GM11168 (cell line): Measurements from ENCODE around the gene SMIM20.
"Not testable (repeated sequence)": the region's sequence is repeated elsewhere in the genome, so short reads cannot be mapped to it uniquely, and the experiment has no call there.

Experiments used
- in situ Hi-C: fragments of 300-500 bp; cut with MboI; formaldehyde crosslinking; loops from one replicate; pipeline ENCODE4 v1.12.0; 2022; ENCODE audit warnings: low sequenced_read_pairs; ENCODE audit not compliant: unreplicated experiment

The SMIM20 gene

GRCh38 chr4:25889589-25890503, 24.2 kb upstream of the SMIM20 start:
- in situ Hi-C loops, result no loop called here

DNA sequence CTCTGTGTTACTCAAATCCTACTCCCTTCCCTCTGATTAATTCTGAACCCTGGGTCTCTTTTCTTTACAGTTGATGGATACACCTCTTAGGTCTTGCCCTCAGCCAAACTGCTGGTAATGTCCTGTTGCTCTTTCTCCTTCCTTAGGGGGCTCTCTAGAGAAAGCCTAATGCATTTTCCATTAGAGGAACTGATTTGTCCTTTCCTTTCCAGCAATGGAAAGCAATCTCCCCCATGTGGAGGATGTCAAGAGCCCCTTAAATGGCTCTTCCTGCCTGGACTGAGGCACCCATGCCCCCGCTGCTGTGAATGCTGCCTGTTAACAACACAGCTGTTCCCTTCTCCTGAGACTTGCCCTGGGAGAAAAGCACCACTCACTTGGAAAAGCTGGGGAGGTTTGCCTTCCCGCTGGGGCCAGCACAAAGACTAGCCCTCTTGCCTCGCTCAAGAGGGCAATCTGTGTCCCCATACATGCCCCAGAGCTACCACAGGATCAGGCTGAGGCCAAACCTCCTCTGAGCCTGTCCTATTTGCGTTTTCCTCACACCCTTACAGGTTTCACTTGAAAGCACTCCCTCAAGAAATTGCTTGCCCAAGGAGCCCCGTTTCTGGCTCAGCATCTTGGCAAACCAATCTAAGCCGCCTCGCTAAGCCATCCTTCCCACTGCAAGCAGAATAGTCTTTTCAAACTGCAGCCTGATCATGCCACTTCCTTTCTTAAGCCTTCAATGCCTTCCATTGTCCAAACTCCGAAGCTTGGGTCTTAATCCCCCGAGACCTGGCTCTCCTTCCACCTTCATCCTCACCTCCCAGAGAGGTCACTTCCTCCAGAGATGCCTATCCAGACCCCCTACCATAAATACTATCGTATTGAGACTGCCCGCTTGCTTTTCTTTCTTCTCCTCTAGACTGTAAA, 23.2 kb upstream of the SMIM20 start:
- in situ Hi-C loops, result no loop called here

DNA sequence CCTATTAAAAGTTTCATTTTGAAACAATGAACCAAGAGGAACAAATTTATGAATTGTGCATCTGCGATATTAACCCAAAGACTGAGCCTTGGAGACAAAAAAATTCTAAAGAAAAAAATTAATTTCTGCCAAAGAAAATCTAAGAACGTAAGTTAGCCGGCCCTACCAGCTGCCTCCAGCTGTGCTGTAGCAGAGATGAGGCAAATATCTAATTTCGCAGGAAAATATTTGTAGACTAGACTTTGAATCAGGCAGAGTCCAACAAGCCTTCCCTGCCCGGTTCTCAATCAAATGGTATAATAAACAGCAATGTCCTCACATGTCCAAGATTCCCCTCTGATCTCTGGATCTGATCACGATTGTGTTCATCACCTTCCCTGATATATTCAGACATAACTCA, 21.2 kb upstream of the SMIM20 start:
- in situ Hi-C loops, result no loop called here

- in situ Hi-C loops, result no loop called here
Observed at GRCh38 chr4:25896776-25897539, 17.1 kb upstream of the SMIM20 start.

DNA sequence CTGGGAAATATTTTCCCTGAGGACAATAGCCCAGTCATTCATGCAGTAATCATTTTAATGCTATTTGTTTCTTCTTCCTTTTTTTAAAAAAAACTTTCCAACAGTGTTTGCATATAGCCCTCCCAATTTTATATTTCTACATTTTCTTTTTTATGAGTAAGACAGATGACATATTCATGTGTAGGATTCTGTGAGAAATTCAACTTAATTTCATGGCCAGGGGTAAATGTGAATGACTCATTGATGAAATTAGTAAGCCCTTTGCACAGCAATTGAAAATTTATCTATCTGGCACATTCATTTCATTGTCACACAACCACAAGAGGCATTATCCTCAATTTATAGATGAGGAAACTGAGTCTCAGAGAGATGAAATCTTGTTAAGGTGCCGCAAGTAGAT, 13.7 kb upstream of the SMIM20 start:
- in situ Hi-C loops, result no loop called here

DNA sequence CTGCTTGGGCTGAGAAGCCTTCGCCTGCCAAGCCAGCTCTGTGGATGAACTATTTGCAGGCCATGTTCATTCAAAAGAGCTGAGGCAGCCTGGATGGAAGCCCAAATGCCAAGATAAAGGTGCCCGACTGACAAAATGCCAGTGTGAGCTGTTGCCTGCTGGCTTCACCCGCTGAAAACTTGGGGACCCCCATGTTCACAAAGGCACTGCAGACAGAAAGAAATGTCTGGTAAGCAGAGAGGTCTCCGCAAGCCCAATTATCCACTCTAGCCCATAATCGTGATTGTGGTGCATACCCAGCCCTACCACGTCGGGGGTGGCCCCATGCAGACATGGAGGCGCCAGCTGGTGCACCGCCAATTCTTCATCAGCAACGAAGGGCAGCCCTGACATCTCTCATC, 13.0 kb upstream of the SMIM20 start:
- in situ Hi-C loops, result no loop called here

GRCh38 chr4:25903900-25904747, 9.9 kb upstream of the SMIM20 start:
- in situ Hi-C loops, result no loop called here

DNA sequence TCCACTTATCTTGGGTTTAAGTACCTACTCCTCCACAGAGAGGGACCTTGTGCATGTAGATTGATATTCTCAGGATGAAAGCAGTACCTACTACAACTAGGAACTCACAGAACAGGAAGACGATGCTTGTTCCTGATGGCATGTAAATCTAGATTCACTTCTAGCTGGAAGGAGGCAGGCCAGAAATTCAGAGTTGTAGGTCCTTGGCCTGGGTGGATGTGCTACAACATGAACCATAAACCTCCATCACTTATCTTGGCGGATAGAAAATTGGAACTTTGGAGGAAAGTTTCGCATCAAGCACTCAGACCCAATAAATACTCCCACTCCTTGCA, 9.3 kb upstream of the SMIM20 start:
- in situ Hi-C loops, result no loop called here

- in situ Hi-C loops, result no loop called here
Observed at GRCh38 chr4:25905371-25905770, 8.6 kb upstream of the SMIM20 start.

DNA sequence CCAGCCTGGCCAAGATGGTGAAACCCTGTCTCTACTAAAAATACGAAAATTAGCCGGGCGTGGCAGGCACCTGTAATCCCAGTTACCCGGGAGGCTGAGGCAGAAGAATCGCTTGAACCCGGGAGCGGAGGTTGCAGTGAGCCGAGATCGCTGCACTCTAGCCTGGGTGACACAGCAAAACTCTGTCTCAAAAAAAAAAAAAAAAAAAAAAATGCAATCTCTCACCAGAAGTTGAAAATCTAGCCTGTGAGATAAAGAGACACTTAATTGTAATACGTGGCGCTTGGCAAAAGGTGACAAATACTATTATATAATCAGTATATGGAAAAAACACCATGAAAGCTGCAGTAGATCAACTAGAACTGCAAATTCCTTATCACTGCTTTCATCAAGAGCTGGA, 7.9 kb upstream of the SMIM20 start:
- in situ Hi-C loops, result not testable (repeated sequence)

GRCh38 chr4:25908491-25908901, 5.5 kb upstream of the SMIM20 start:
- in situ Hi-C loops, result no loop called here

- in situ Hi-C loops, result no loop called here
Observed at GRCh38 chr4:25911356-25911755, 2.7 kb upstream of the SMIM20 start.

DNA sequence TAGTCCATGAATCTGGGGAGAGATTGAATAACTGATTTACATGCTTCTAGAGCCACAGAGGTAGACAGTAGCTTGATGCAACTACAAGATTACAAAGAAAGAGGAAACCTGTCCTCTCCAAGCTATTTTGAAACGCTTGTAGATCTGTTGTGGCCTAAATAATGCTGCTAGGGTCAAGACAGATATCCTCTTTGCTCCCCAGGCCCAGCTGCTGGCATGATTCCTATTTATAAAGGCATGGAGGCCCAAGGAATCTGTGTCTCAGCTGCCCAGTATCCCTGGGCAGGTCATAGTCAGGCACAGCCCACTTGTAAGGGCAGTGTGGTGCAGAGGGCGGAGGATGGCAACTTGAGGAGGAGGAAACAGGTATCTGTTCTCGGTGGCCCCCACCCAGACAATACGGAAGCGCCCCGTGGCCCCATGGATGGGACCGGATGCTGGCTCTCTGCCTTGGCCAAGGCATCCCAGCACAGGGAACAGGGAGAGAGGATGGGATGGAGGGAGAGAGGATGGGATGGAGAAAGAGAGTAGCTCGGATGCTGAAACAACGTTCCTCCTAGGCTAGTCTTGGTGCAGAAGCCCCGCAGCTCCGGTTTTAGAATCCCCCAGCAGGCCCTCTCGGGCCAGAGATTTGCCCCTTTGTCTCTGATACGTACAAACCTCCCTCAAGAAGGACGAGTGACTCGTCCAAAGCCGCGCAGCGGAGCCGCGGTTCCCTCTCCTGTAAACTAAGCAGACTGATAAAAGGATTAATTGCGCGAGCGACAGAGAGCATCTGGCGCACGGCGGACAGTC, 767 bp upstream of the SMIM20 start:
- in situ Hi-C loops, result no loop called here

- in situ Hi-C loops, result no loop called here
Observed at GRCh38 chr4:25914670-25915352, 791 bp downstream of the SMIM20 start.

GRCh38 chr4:25915353-25915705, 1.3 kb downstream of the SMIM20 start:
- in situ Hi-C loops, result no loop called here

GRCh38 chr4:25916870-25917269, 2.9 kb downstream of the SMIM20 start:
- in situ Hi-C loops, result no loop called here

GRCh38 chr4:25919676-25920075, 5.7 kb downstream of the SMIM20 start:
- in situ Hi-C loops, result no loop called here

DNA sequence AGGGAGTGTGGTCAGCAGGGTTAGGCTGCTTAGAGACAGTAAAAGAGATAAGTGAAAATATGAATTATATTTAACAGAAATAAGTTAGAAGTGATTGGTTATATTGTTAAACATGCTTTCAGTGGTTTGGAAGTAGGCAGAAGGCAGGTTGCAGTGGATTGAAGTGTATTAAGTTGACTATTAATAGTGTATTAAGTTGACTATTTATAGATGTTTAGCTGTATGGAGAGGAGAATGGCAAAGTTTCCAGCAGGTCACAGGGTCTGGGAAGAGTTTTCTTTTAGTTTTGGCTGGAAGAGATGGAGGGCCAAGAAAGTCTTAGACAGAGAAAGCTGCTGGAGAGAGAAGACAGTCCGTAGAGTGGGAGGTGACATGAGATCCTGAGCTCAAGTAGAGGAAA, 7.9 kb downstream of the SMIM20 start:
- in situ Hi-C loops, result no loop called here
